Trophoblast cell (in vitro differentiated cells and primary cell): Measurements from ENCODE around the gene ZNF695.

Experiments used
- DNase-seq, 2 donors: peaks; one replicate each; pipeline ENCODE4 v3.0.0-alpha.2; 2016
- H2AFZ ChIP-seq: 2 replicates; pipeline ENCODE4 v1.6.1; 2013; ENCODE audit warnings: low read length, moderate library complexity, mild to moderate bottlenecking; ENCODE audit not compliant: insufficient read depth, poor library complexity
- H2AK5ac ChIP-seq: 2 replicates; pipeline ENCODE4 v1.6.1; 2013; ENCODE audit warnings: mild to moderate bottlenecking, low read length
- H2BK120ac ChIP-seq: 2 replicates; pipeline ENCODE4 v1.6.1; 2013; ENCODE audit warnings: low read length, mild to moderate bottlenecking, moderate library complexity; ENCODE audit not compliant: insufficient read depth, poor library complexity
- H2BK12ac ChIP-seq: 2 replicates; pipeline ENCODE4 v1.6.1; 2013; ENCODE audit warnings: mild to moderate bottlenecking, low read length, moderate library complexity
- H2BK5ac ChIP-seq: 2 replicates; pipeline ENCODE4 v1.6.1; 2013; ENCODE audit warnings: low read length, low read depth, moderate library complexity, mild to moderate bottlenecking; ENCODE audit not compliant: poor library complexity
- H3K14ac ChIP-seq: 2 replicates; pipeline ENCODE4 v1.6.1; 2013; ENCODE audit warnings: mild to moderate bottlenecking, low read length
- H3K18ac ChIP-seq: 2 replicates; pipeline ENCODE4 v1.6.1; 2013; ENCODE audit warnings: mild to moderate bottlenecking, low read length
- H3K23ac ChIP-seq: 2 replicates; pipeline ENCODE4 v1.6.1; 2013; ENCODE audit warnings: low read length
- H3K27ac ChIP-seq: 2 replicates; pipeline ENCODE4 v1.5.1; 2013; ENCODE audit warnings: low read depth, mild to moderate bottlenecking, inconsistent platforms, low read length, moderate library complexity
- H3K27me3 ChIP-seq: 2 replicates; pipeline ENCODE4 v1.6.1; 2013; ENCODE audit warnings: inconsistent platforms, mild to moderate bottlenecking, low read length, moderate library complexity; ENCODE audit not compliant: insufficient read depth
- H3K36me3 ChIP-seq, 2 experiments: 1 replicate in 1 of 2; 2 replicates in 1 of 2; pipeline ENCODE4 v1.6.1; 2013; ENCODE audit warnings: low read length in 2 of 2, mild to moderate bottlenecking in 2 of 2, moderate library complexity in 1 of 2; ENCODE audit not compliant: insufficient read depth in 2 of 2, control insufficient read depth in 1 of 2
- H3K4ac ChIP-seq: 2 replicates; pipeline ENCODE4 v1.6.1; 2013; ENCODE audit warnings: low read depth, mild to moderate bottlenecking, low read length, moderate library complexity
- H3K4me1 ChIP-seq, 2 experiments: 1 replicate in 1 of 2; 2 replicates in 1 of 2; pipeline ENCODE4 v1.6.1; 2013; ENCODE audit warnings: low read length in 2 of 2, mild to moderate bottlenecking in 2 of 2, moderate library complexity in 1 of 2; ENCODE audit not compliant: insufficient read depth in 2 of 2, control insufficient read depth in 1 of 2
- H3K4me2 ChIP-seq: 2 replicates; pipeline ENCODE4 v1.6.1; 2013; ENCODE audit warnings: inconsistent platforms, mild to moderate bottlenecking, low read length, moderate library complexity
- H3K4me3 ChIP-seq: 2 replicates; pipeline ENCODE4 v1.5.1; 2013; ENCODE audit warnings: mild to moderate bottlenecking, low read depth, low read length, inconsistent platforms
- H3K79me1 ChIP-seq: one replicate; pipeline ENCODE4 v1.6.1; 2013; ENCODE audit warnings: low read length
- H3K79me2 ChIP-seq: 2 replicates; pipeline ENCODE4 v1.6.1; 2013; ENCODE audit warnings: low read length, mild to moderate bottlenecking; ENCODE audit not compliant: control insufficient read depth, insufficient read depth, poor library complexity
- H3K9ac ChIP-seq: 2 replicates; pipeline ENCODE4 v1.6.1; 2013; ENCODE audit warnings: mild to moderate bottlenecking, low read length
- H3K9me3 ChIP-seq: 2 replicates; pipeline ENCODE4 v1.6.1; 2013; ENCODE audit warnings: low read depth, mild to moderate bottlenecking, control low read depth, inconsistent platforms, low read length; ENCODE audit not compliant: insufficient read depth
- H4K12ac ChIP-seq: 2 replicates; pipeline ENCODE4 v1.6.1; 2013; ENCODE audit warnings: low read depth, mild to moderate bottlenecking, low read length, moderate library complexity
- H4K8ac ChIP-seq: 2 replicates; pipeline ENCODE4 v1.6.1; 2013; ENCODE audit warnings: low read depth, mild to moderate bottlenecking, low read length, moderate library complexity
- H4K91ac ChIP-seq: one replicate; pipeline ENCODE4 v1.6.1; 2013; ENCODE audit warnings: low read depth, mild to moderate bottlenecking, low read length, moderate library complexity
- WGBS: extraction: QIAGEN DNeasy Blood & Tissue Kit; methylation state at CpG from one replicate; pipeline ENCODE4 v1.1.7; 2013; ENCODE audit warnings: missing lambda C conversion rate; ENCODE audit not compliant: insufficient read length, insufficient coverage; ENCODE audit errors: extremely low coverage; 5-methylcytosine and 5-hydroxymethylcytosine counted together

Gene ZNF695

DNA sequence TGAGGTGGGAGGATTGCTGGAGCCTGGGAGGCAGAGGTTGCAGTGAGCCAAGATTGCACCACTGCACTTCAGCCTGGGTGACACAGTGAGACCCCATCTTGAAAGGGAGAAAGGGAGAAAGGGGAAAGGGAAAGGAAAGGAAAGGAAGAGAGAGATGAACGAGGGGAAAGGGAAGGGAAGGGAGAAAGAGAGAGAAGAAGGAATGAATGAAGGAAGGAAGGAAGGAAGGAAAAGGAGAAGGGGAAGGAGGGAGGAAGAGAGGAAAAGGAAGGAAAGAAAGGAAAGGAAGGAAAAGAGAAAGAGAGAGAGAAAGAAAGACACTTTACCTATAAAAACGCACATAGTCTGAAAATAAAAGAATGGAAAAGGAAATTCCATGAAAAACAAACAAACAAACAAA, 18.0 kb downstream of the ZNF695 start:
- Histone ChIP-seq H4K91ac (no peak overlapping the region), H3K36me3 (peaks cover 21 to 25% of the 10 kb centered on the region in 2 experiments), H2AK5ac (no peak overlapping the region), H4K12ac (no peak overlapping the region), H2BK12ac (no peak overlapping the region), H2AFZ (no peak overlapping the region), H3K79me2 (no peaks in the 10 kb centered on the region), H3K79me1 (no peaks in the 10 kb centered on the region), H3K4me1 (no peaks in the 10 kb centered on the region), H3K14ac (no peak overlapping the region), H3K27ac (no peak overlapping the region), H3K4me3 (no peak overlapping the region), H3K27me3 (no peaks in the 10 kb centered on the region), H4K8ac (no peak overlapping the region), H3K18ac (no peak overlapping the region), H2BK120ac (no peak overlapping the region), H3K4ac (no peak overlapping the region), H3K4me2 (no peak overlapping the region), H3K23ac (no peak overlapping the region), H3K9me3 (peaks cover 9% of the 10 kb centered on the region), H2BK5ac (no peak overlapping the region), H3K9ac (no peak overlapping the region)
- no peak for DNase-seq
- WGBS: 97% methylated on average over 1 of the region's 2 CpGs

DNA sequence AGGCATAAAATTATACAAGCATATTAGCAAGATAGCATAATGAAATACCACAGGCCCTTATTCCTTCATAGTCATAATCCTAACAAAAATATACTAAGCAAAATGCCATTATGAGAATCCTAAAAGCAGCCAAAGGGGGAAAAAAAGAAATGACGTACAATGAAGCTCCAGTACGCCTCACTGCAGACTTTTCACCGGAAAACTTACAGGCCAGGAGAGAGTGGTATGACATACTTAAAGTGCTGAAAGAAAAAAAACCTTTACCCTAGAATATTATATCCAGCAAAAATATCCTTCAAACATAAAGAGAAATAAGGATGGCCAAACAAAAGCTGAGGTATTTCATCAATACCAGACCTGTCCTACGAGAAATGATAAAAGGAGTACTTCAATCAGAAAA, 19.5 kb downstream of the ZNF695 start:
- H2AFZ ChIP-seq: no peak overlapping the region
- no peak overlapping the region for H2AK5ac ChIP-seq
- no peaks in the 10 kb centered on the region for H3K79me1 ChIP-seq
- peaks cover 16% of the 10 kb centered on the region for H3K9me3 ChIP-seq
- no peak for DNase-seq
- H3K4me1 ChIP-seq: no peaks in the 10 kb centered on the region
- no peak overlapping the region for H3K4me2 ChIP-seq
- no peak overlapping the region for H2BK5ac ChIP-seq
- no peak overlapping the region for H2BK120ac ChIP-seq
- no peak overlapping the region for H3K23ac ChIP-seq
- H4K12ac ChIP-seq: no peak overlapping the region
- no peaks in the 10 kb centered on the region for H3K79me2 ChIP-seq
- H3K14ac ChIP-seq: no peak overlapping the region
- no peak overlapping the region for H3K4me3 ChIP-seq
- H3K27me3 ChIP-seq: no peaks in the 10 kb centered on the region
- peaks cover 22 to 34% of the 10 kb centered on the region in 2 experiments for H3K36me3 ChIP-seq
- no peak overlapping the region for H4K91ac ChIP-seq
- H2BK12ac ChIP-seq: no peak overlapping the region
- no peak overlapping the region for H3K4ac ChIP-seq
- no CpG with 5 or more reads among the region's 4 CpGs for WGBS
- no peak overlapping the region for H4K8ac ChIP-seq
- no peak overlapping the region for H3K18ac ChIP-seq
- H3K27ac ChIP-seq: no peak overlapping the region
- no peak overlapping the region for H3K9ac ChIP-seq

GRCh38 chr1:246987083-246987690, 20.7 kb downstream of the ZNF695 start:
- Histone ChIP-seq H3K4ac (no peak overlapping the region), H4K12ac (no peak overlapping the region), H3K18ac (no peak overlapping the region), H3K4me2 (no peak overlapping the region), H3K79me1 (no peaks in the 10 kb centered on the region), H2AK5ac (no peak overlapping the region), H4K91ac (no peak overlapping the region), H2BK120ac (no peak overlapping the region), H3K14ac (no peak overlapping the region), H2BK12ac (no peak overlapping the region), H3K9me3 (peaks cover 20% of the 10 kb centered on the region), H3K23ac (no peak overlapping the region), H2BK5ac (no peak overlapping the region), H3K36me3 (peaks cover 27 to 35% of the 10 kb centered on the region in 2 experiments), H3K4me3 (no peak overlapping the region), H3K79me2 (no peaks in the 10 kb centered on the region), H3K27ac (no peak overlapping the region), H2AFZ (no peak overlapping the region), H3K27me3 (no peaks in the 10 kb centered on the region), H3K4me1 (no peaks in the 10 kb centered on the region), H4K8ac (no peak overlapping the region), H3K9ac (no peak overlapping the region)
- DNase-seq: peak; percentile 3 to 76
- no CpG with 5 or more reads among the region's 1 CpG for WGBS

GRCh38 chr1:246978785-246979184, 29.1 kb downstream of the ZNF695 start:
- Histone ChIP-seq H3K36me3 (peaks cover 24 to 28% of the 10 kb centered on the region in 2 experiments), H2BK120ac (no peak overlapping the region), H3K14ac (no peak overlapping the region), H3K4me1 (no peaks in the 10 kb centered on the region), H4K91ac (no peak overlapping the region), H3K27me3 (no peaks in the 10 kb centered on the region), H2BK5ac (no peak overlapping the region), H3K9ac (no peak overlapping the region), H3K4ac (no peak overlapping the region), H3K79me2 (no peaks in the 10 kb centered on the region), H4K8ac (no peak overlapping the region), H2BK12ac (no peak overlapping the region), H3K18ac (no peak overlapping the region), H4K12ac (no peak overlapping the region), H3K23ac (no peak overlapping the region), H3K79me1 (no peaks in the 10 kb centered on the region), H3K27ac (no peak overlapping the region), H3K4me2 (no peak overlapping the region), H3K4me3 (no peak overlapping the region), H2AFZ (no peak overlapping the region), H3K9me3 (peaks cover 19% of the 10 kb centered on the region), H2AK5ac (no peak overlapping the region)
- no CpG with 5 or more reads among the region's 6 CpGs for WGBS
- DNase-seq: no peak
